ENCODE results near the gene CFAP46.

- TF ChIP-seq, protein P1, sequence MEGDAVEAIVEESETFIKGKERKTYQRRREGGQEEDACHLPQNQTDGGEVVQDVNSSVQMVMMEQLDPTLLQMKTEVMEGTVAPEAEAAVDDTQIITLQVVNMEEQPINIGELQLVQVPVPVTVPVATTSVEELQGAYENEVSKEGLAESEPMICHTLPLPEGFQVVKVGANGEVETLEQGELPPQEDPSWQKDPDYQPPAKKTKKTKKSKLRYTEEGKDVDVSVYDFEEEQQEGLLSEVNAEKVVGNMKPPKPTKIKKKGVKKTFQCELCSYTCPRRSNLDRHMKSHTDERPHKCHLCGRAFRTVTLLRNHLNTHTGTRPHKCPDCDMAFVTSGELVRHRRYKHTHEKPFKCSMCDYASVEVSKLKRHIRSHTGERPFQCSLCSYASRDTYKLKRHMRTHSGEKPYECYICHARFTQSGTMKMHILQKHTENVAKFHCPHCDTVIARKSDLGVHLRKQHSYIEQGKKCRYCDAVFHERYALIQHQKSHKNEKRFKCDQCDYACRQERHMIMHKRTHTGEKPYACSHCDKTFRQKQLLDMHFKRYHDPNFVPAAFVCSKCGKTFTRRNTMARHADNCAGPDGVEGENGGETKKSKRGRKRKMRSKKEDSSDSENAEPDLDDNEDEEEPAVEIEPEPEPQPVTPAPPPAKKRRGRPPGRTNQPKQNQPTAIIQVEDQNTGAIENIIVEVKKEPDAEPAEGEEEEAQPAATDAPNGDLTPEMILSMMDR (IDR thresholded peaks at IDR 0.05) = no peak
- TF ChIP-seq POLR2A (IDR thresholded peaks at IDR 0.05) = no peak
Observed at GRCh38 chr10:132766291-132766690, 176.1 kb downstream of the CFAP46 start.

Data from Peyer's patch (tissue), 4 donors.